ENCODE results near the gene TESK1. TPM values are rescaled to one million over a fixed set of nuclear protein-coding genes. Genes with fewer than 3 reads are reported as not detected.

TESK1 gene
- total and polyA plus RNA-seq, 2 experiments from 2014 or later = 6.8 to 10.7 TPM

DNA sequence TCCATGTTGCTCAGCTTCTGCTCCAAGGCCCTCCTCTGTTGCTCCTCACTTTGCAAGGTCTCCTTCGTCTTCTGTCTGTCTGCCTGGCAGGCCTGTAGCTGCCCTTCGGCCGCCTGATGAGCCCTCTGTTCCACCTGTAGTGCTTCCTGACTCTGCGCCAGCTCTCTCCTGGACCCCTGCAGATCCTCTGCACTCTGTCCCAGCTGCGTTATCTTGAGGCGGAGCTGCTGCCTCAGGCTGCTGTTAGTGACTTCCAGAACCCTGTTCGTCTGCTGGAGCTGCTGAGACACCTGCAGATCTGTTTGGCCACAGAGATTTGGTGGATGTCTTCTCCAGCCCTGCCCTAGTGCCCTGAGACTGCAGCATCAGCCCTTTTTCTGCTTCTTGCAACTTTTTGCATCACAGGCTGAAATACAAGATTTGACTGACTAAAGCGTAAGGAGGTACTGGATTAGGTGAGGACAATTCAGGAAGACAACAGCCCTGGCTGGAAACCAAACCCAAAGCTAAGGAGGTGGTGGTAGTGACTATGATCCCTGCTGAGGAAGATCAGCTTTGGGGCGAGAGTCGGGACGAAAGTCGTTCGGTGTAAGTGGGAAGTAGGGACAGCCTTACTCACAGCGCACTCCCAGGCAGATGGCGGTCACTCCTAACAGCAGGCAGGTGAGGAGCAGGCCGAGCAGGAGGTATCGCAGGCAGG is 11.1 kb downstream of the TESK1 start (continued):
- TF ChIP-seq REST (IDR thresholded peaks at IDR 0.05; ENCODE audit: unreplicated experiment) (no peak), CREB1 (CRISPR knock-in tag; IDR thresholded peaks at IDR 0.05; ENCODE audit: low read depth) (no peak), STAT1 (IDR thresholded peaks at IDR 0.05; ENCODE audit: unreplicated experiment) (no peak), JUNB (IDR thresholded peaks at IDR 0.05; ENCODE audit: unreplicated experiment) (no peak), ETS1 (IDR thresholded peaks at IDR 0.05) (no peak), NANOG (IDR thresholded peaks at IDR 0.05; ENCODE audit: borderline replicate concordance) (no peak), ZNF114 (CRISPR knock-in tag; IDR thresholded peaks at IDR 0.05) (no peak), EZH2phosphoT487 (IDR thresholded peaks at IDR 0.05; ENCODE audit: unreplicated experiment) (no peak)

DNA sequence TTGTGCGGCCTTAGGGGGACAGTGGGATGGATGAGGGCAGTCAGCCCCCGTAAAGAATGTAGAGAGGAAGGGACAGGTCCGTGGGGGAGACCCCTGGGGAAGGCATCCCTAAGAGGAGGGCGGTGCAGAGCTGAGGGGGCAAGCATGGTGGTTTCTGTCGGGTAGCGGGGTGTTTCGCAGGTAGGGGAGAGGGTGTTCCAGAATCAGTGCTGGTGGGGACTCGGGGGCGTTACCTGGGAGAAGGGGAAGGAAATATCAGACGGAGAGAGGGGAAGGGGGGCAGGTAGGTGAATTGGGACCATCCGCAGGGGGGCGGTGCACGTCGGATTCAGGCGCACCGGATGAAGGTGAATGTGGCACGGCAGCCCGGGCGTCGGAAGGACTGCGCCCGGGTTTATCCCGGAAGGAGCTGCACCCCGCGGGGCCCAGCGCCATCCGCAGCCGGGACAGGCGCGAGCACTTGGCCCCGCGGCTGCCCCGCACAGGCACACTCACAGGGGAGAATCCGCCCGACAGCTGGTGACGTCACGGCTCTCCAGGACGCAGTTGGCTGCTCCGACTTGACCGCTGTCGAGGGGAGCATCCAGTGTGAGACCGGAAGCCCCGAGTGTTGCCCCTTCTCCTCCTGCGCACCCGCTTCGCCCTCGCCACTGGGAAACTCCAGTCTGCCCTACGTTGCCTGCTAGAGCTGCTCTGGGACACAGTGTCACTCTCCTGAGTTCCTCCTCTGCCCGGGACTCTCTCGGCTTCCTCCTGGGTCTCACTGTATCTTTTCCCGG is 11.8 kb downstream of the TESK1 start:
- Mint-ChIP-seq H3K27ac (no peak overlapping the region), H3K4me3 (peak overlapping the region; percentile 78), H3K9me3 (no peaks in the 10 kb centered on the region), H3K4me1 (peaks cover 14% of the 10 kb centered on the region), H3K27me3 (ENCODE audit: insufficient read depth, low read depth, poor library complexity) (peaks cover 31% of the 10 kb centered on the region), H3K36me3 (ENCODE audit: low read depth) (no peaks in the 10 kb centered on the region)
- H3K27ac ChIP-seq (ENCODE audit: low read depth) = no peak overlapping the region
- peak overlapping the region; percentile 85 for H3K4me3 ChIP-seq
- peak overlapping the region; percentile 95 for H3K4me2 ChIP-seq
- H3K36me3 ChIP-seq (ENCODE audit: insufficient read depth) = no peaks in the 10 kb centered on the region
- H3K27me3 ChIP-seq (ENCODE audit: insufficient read depth) = peaks cover 33% of the 10 kb centered on the region
- ATAC-seq = peak; percentile 84
- peak; percentile 89 for DNase-seq (ENCODE audit: low spot score)
- peak overlapping the region; percentile 100 for H2AFZ ChIP-seq
- peaks cover 14% of the 10 kb centered on the region for H3K4me1 ChIP-seq (ENCODE audit: insufficient read depth)
- H3K9me2 ChIP-seq (ENCODE audit: insufficient read depth) = no peaks in the 10 kb centered on the region
- no peaks in the 10 kb centered on the region for H3K79me2 ChIP-seq (replicated peaks; ENCODE audit: insufficient read depth)
- no peaks in the 10 kb centered on the region for H4K20me1 ChIP-seq (replicated peaks; ENCODE audit: insufficient read depth)
- H3F3A ChIP-seq (replicated peaks; ENCODE audit: low read depth) = peaks cover 17% of the 10 kb centered on the region
- no peak for TF ChIP-seq REST (IDR thresholded peaks at IDR 0.05; ENCODE audit: unreplicated experiment)
- TF ChIP-seq JUNB (IDR thresholded peaks at IDR 0.05; ENCODE audit: unreplicated experiment) = no peak
- no peak for TF ChIP-seq NANOG (IDR thresholded peaks at IDR 0.05; ENCODE audit: borderline replicate concordance)
- no peak for TF ChIP-seq ZNF114 (CRISPR knock-in tag; IDR thresholded peaks at IDR 0.05)
- no peak for TF ChIP-seq STAT1 (IDR thresholded peaks at IDR 0.05; ENCODE audit: unreplicated experiment)
